Right lobe of liver (tissue), 6 donors: ENCODE measurements around the gene HES3. TPM values are rescaled to one million over a fixed set of nuclear protein-coding genes. Genes with fewer than 3 reads are reported as not detected.
"Not testable (repeated sequence)": the region's sequence is repeated elsewhere in the genome, so short reads cannot be mapped to it uniquely, and the experiment has no call there.

ENCODE experiments used
- ATAC-seq, 4 donors: fragments of 200-7000 bp; cut with Tn5 transposase; one replicate each; pipeline ENCODE4 v1.9.1; 2020; ENCODE audit warnings: mild to moderate bottlenecking in 4 of 4, moderate library complexity in 4 of 4
- DNase-seq, 3 donors: peaks; one replicate each; pipeline ENCODE4 v3.0.0-alpha.2; 2020
- H3K27ac ChIP-seq, 3 donors: fragments of 200-600 bp; one replicate each; pipeline ENCODE4 v1.8.0; 2022
- H3K27me3 ChIP-seq, 2 donors: fragments of 200-600 bp; one replicate each; pipeline ENCODE4 v1.8.0; 2022
- H3K36me3 ChIP-seq, 4 donors: fragments of 200-600 bp; sonication (generic) in 1 of 4; one replicate each; pipeline versions ENCODE4 v1.5.1 to v1.8.0; 2017 to 2022; ENCODE audit warnings: control low read depth in 1 of 4
- H3K4me1 ChIP-seq, 4 donors: fragments of 200-600 bp; sonication (generic) in 1 of 4; one replicate each; pipeline versions ENCODE4 v1.5.1 to v1.8.0; 2017 to 2022; ENCODE audit warnings: control low read depth in 1 of 4
- H3K4me3 ChIP-seq, 3 donors: fragments of 200-600 bp; one replicate each; pipeline ENCODE4 v1.8.0; 2022
- H3K9me3 ChIP-seq, 4 donors: fragments of 200-600 bp; sonication (generic) in 1 of 4; one replicate each; pipeline versions ENCODE4 v1.5.1 to v1.8.0; 2017 to 2022; ENCODE audit warnings: control low read depth in 1 of 4
- POLR2A ChIP-seq: fragments of 450-650 bp; IDR thresholded peaks from one replicate; pipeline ENCODE4 v1.6.1; 2017; ENCODE audit warnings: antibody characterized with exemption, mild to moderate bottlenecking
- WGBS: methylation state at CpG from one replicate; pipeline ENCODE4 v1.1.6; 2018; ENCODE audit warnings: low coverage, low lambda C conversion rate; ENCODE audit not compliant: insufficient coverage; ENCODE audit errors: missing lambda C conversion rate; 5-methylcytosine and 5-hydroxymethylcytosine counted together
- intact Hi-C, 2 donors: fragments of 100-400 bp; cut with DNase I; formaldehyde crosslinking; loops; one replicate each; pipeline versions ENCODE4 v1.11.2 to v1.14.1; 2022
- total RNA-seq, 6 experiments: library from RNA; depleted of rRNA in 2 of 6; stranded (reverse); fragments of >200 nt in 2 of 6; fragmentation: NEBNext Ultra II Directional in 3 of 6; extraction: Animal tissue kit (Norgen Biotek cat#: 25700) in 3 of 6; gene quantifications; one replicate each; pipeline versions ENCODE4 v1.1.0 to v1.2.4, GENCODE V29; 2016 to 2023
- TF ChIP-seq, protein P1 (sequence below), 4 donors: fragments of 200-600 bp in 3 of 4; fragments of 450-650 bp in 1 of 4; IDR thresholded peaks; one replicate each; pipeline versions ENCODE4 v1.5.1 to v1.8.0; 2016 to 2022; ENCODE audit warnings: antibody characterized with exemption in 4 of 4, mild to moderate bottlenecking in 2 of 4
- donor health status: DM: no; HTN: yes; CAD: no.
- donor health status: DM: no; HTN: no; CAD: no.
- donor health status: DM: no; HTN: no; CAD: no.
- donor health status: DM: no; HTN: yes; CAD: no.
- donor health status: DM: no; HTN: yes; CAD: no.

The HES3 gene
- total RNA-seq, 6 experiments from 2014 or later, result not detected

GRCh38 chr1:6210591-6211355 is 33.2 kb upstream of the HES3 start:
- H3K27ac ChIP-seq, result no peak overlapping the region
- no peak for DNase-seq
- no peak for TF ChIP-seq POLR2A
- TF ChIP-seq, protein P1, sequence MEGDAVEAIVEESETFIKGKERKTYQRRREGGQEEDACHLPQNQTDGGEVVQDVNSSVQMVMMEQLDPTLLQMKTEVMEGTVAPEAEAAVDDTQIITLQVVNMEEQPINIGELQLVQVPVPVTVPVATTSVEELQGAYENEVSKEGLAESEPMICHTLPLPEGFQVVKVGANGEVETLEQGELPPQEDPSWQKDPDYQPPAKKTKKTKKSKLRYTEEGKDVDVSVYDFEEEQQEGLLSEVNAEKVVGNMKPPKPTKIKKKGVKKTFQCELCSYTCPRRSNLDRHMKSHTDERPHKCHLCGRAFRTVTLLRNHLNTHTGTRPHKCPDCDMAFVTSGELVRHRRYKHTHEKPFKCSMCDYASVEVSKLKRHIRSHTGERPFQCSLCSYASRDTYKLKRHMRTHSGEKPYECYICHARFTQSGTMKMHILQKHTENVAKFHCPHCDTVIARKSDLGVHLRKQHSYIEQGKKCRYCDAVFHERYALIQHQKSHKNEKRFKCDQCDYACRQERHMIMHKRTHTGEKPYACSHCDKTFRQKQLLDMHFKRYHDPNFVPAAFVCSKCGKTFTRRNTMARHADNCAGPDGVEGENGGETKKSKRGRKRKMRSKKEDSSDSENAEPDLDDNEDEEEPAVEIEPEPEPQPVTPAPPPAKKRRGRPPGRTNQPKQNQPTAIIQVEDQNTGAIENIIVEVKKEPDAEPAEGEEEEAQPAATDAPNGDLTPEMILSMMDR (IDR thresholded peaks at IDR 0.05), result no peak
- no peak overlapping the region for H3K4me3 ChIP-seq
- H3K9me3 ChIP-seq, result no peaks in the 10 kb centered on the region
- no peaks in the 10 kb centered on the region for H3K36me3 ChIP-seq
- ATAC-seq, result no peak
- 100% methylated on average over 3 of the region's 29 CpGs for WGBS
- intact Hi-C loops, result no loop called here
- no peaks in the 10 kb centered on the region for H3K27me3 ChIP-seq
- H3K4me1 ChIP-seq, result no peaks in the 10 kb centered on the region

DNA sequence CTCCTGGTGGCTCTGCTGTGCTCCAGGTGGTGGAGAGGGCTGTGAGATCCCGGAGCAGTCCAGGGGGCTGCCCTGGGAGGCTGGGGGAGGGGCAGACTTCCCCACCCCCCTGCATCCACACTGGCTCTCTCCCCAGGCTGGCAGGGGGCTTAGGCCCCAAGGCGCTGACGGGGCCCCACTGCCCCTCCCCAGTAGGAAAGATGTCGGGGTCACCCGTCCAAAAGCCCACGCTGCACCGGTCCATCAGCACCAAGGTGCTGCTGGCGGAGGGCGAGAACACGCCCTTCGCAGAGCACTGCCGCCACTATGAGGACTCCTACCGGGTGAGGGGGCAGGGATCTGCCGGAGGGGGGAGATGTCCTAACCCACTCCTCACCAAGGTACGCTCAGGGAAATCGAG is 32.2 kb upstream of the HES3 start:
- no peaks in the 10 kb centered on the region for H3K9me3 ChIP-seq
- H3K4me1 ChIP-seq, result no peaks in the 10 kb centered on the region
- DNase-seq (no peak), ATAC-seq (no peak)
- no peaks in the 10 kb centered on the region for H3K36me3 ChIP-seq
- H3K27ac ChIP-seq, result no peak overlapping the region
- no peak for TF ChIP-seq POLR2A
- TF ChIP-seq, protein P1 (IDR thresholded peaks at IDR 0.05), result no peak
- H3K4me3 ChIP-seq, result no peak overlapping the region
- intact Hi-C loops, result no loop called here
- WGBS, result 100% methylated on average over 2 of the region's 16 CpGs
- no peaks in the 10 kb centered on the region for H3K27me3 ChIP-seq

- DNase-seq, result no peak
- intact Hi-C loops, result no loop called here
- WGBS, result 76% methylated on average over 14 of the region's 20 CpGs
Observed at GRCh38 chr1:6212193-6212959, 31.6 kb upstream of the HES3 start.

DNA sequence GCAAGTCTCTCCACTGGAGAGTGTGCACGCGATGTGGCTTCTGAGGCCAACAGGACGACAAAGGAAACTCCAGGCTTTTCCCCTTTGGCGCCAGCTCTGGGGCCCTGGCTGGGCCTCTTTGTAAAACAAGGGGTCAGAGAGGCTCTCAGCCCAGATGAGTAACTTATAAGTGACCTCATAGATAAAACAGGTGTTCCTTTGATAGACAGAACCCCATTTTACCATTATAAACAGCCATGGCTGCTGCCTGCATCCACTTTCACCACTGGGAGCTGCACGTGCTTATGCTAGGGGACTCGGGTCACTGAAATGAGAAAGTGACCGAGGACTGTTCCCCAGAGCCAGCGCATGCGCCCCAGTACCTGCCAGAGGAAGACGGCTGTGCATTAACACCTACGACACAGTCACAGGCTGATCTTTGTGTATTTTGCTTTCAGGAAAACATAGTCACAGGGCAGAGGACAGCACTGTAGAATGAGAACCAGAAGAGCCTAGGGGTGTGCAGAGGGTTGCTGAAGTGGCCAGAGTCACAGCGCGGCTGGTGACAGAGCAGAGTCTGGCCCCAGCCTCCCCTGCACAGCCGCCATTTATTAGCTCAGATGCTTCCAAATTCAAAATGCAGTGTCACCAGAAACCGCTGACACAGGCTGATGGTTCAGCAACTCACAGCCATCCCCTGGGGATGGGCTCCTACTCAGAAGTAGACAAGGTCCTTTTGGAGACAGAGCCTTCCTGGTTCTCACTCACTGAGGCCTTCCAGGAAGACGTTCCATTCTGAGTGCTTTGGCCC is 25.4 kb upstream of the HES3 start:
- WGBS, result 90% methylated on average over 8 of the region's 16 CpGs
- DNase-seq, result no peak
- Histone ChIP-seq H3K4me1 (no peaks in the 10 kb centered on the region), H3K27me3 (no peaks in the 10 kb centered on the region), H3K27ac (no peak overlapping the region), H3K36me3 (peaks cover 0 to 3% (median 0%) of the 10 kb centered on the region in 4 donors), H3K4me3 (no peak overlapping the region), H3K9me3 (no peaks in the 10 kb centered on the region)
- ATAC-seq, result no peak
- TF ChIP-seq, protein P1 (IDR thresholded peaks at IDR 0.05), result no peak
- no peak for TF ChIP-seq POLR2A
- intact Hi-C loops, result no loop called here

More at GRCh38 chr1:6212193-6212959, 31.6 kb upstream of the HES3 start:
- H3K36me3 ChIP-seq, result no peaks in the 10 kb centered on the region
- no peak for ATAC-seq
- H3K4me3 ChIP-seq, result no peak overlapping the region
- no peaks in the 10 kb centered on the region for H3K9me3 ChIP-seq
- no peaks in the 10 kb centered on the region for H3K4me1 ChIP-seq
- no peaks in the 10 kb centered on the region for H3K27me3 ChIP-seq
- H3K27ac ChIP-seq, result no peak overlapping the region
- TF ChIP-seq, protein P1 (IDR thresholded peaks at IDR 0.05), result no peak
- no peak for TF ChIP-seq POLR2A

GRCh38 chr1:6219641-6220040 is 24.3 kb upstream of the HES3 start:
- WGBS, result 85% methylated on average over 5 of the region's 11 CpGs
- DNase-seq, H3K27ac ChIP-seq, H3K9me3 ChIP-seq, H3K4me3 ChIP-seq, ATAC-seq, intact Hi-C loops, H3K27me3 ChIP-seq, H3K4me1 ChIP-seq: not testable (repeated sequence)
- H3K36me3 ChIP-seq, result peaks cover 0 to 14% (median 4%) of the 10 kb centered on the region in 4 donors
